SU-DHL-6 (cell line): ENCODE results near the gene UTS2R.

ENCODE experiments used
- H2AFZ ChIP-seq: fragments of 200-600 bp; sonication (generic); 2 replicates; pipeline ENCODE4 v1.6.1; 2014; ENCODE audit warnings: low read depth, mild to moderate bottlenecking, moderate library complexity, mixed read lengths, antibody characterized with exemption, low read length; ENCODE audit not compliant: severe bottlenecking
- H3F3A ChIP-seq: fragments of 200-600 bp; shearing (Covaris generic); 2 replicates; pipeline ENCODE4 v1.6.0; 2016; ENCODE audit warnings: antibody characterized with exemption, mild to moderate bottlenecking; ENCODE audit not compliant: insufficient read depth
- H3K27ac ChIP-seq: fragments of 200-600 bp; sonication (generic); 2 replicates; pipeline ENCODE4 v1.5.1; 2016; ENCODE audit warnings: low read depth, mild to moderate bottlenecking, low read length, moderate library complexity, mixed read lengths
- H3K27me3 ChIP-seq: fragments of 200-600 bp; sonication (generic), shearing (Covaris generic); 2 replicates; pipeline ENCODE4 v1.6.0; 2014; ENCODE audit warnings: mild to moderate bottlenecking, low read length
- H3K36me3 ChIP-seq: fragments of 200-600 bp; sonication (generic); 2 replicates; pipeline ENCODE4 v1.6.1; 2014; ENCODE audit warnings: mild to moderate bottlenecking, low read length, mixed read lengths
- H3K4me2 ChIP-seq: fragments of 300-600, 200-600 bp; shearing (Covaris generic), sonication (generic); 2 replicates; pipeline ENCODE4 v1.6.0; 2014; ENCODE audit warnings: low read length, low read depth, mild to moderate bottlenecking; ENCODE audit not compliant: poor library complexity, severe bottlenecking
- H3K4me3 ChIP-seq: fragments of 200-600 bp; sonication (generic); 2 replicates; pipeline ENCODE4 v1.5.1; 2014; ENCODE audit warnings: antibody characterized with exemption, low read length, mild to moderate bottlenecking, mixed read lengths; ENCODE audit not compliant: insufficient read depth, poor library complexity, severe bottlenecking
- H3K79me2 ChIP-seq: fragments of 200-600 bp; sonication (generic); 2 replicates; pipeline ENCODE4 v1.6.1; 2014; ENCODE audit warnings: mild to moderate bottlenecking, low read length, moderate library complexity; ENCODE audit not compliant: insufficient read depth
- H3K9ac ChIP-seq: fragments of 200-600 bp; sonication (generic); 2 replicates; pipeline ENCODE4 v1.7.0; 2014; ENCODE audit warnings: mild to moderate bottlenecking, low read length
- H3K9me2 ChIP-seq: fragments of 200-600 bp; sonication (generic); replicated peaks from 2 replicates; pipeline ENCODE4 v1.6.1; 2014; ENCODE audit warnings: low read length; ENCODE audit not compliant: insufficient read depth
- H3K9me3 ChIP-seq: fragments of 200-600 bp; sonication (generic); 2 replicates; pipeline ENCODE4 v1.6.1; 2014; ENCODE audit warnings: low read length, mixed read lengths; ENCODE audit not compliant: insufficient read depth
- H4K20me1 ChIP-seq: fragments of 200-600 bp; sonication (generic); 2 replicates; pipeline ENCODE4 v1.6.1; 2014; ENCODE audit warnings: low read depth, mild to moderate bottlenecking, antibody characterized with exemption, low read length, moderate library complexity, mixed read lengths
- EZH2phosphoT487 ChIP-seq: fragments of 200-600 bp; sonication (generic), shearing (Covaris generic); conservative IDR thresholded peaks from 2 replicates; pipeline ENCODE4 v1.6.1; 2018; ENCODE audit warnings: mild to moderate bottlenecking, antibody characterized with exemption, low read length, moderate library complexity, mixed read lengths
- TF ChIP-seq, protein P1 (sequence below): fragments of 200-600 bp; sonication (generic); IDR thresholded peaks from one replicate; pipeline ENCODE4 v1.5.1; 2017; ENCODE audit warnings: antibody characterized with exemption, mild to moderate bottlenecking, low read length, moderate library complexity; ENCODE audit not compliant: insufficient read depth, poor library complexity, severe bottlenecking

Gene UTS2R

DNA sequence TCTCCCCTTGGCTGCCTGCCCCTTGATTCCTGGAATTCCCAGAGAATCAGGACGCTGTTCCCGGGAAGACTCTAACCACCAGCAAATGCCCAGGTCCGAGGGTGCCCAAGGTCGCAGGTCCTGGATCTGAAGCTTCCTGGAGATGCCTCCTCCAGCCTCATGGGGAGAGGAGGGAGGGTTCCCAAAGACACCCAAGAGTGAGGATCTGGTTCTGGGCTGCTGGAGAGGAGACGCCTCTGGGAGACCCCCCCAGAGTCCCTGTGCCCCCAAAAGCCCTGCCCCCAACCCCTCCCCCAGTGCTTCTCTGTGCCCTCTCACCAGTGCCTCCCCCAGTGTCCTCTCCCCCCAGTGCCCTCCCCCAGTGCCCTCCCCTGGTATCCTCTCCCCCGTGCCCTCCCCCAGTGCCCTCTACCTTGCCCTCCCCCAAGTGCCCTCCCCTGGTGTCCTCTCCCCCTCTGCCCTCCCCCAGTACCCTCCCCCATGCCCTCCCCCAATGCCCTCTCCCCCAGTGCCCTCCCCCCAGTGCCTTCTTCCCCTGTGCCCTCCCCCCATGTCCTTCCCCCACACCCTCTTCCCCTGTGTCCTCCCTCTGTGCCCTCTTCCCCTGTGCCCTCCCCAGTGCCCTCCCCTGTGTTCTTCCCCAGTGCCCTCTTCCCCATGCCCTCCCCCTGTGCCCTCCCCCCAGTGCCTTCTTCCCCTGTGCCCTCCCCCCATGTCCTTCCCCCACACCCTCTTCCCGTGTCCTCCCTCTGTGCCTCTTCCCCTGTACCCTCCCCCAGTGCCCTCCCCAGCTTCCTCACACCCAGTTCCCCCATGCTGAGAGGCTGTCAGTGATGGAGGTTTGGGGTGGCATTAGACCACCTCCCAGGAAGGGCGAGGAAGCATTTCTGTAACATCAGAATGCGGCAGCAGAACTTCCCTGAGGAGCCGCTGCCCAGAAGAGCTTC lies 31.7 kb upstream of the UTS2R start:
- no peaks in the 10 kb centered on the region for H3K9me3 ChIP-seq
- no peak overlapping the region for H3K9ac ChIP-seq
- no peak overlapping the region for H3K4me3 ChIP-seq
- H2AFZ ChIP-seq = no peak overlapping the region
- no peaks in the 10 kb centered on the region for H3K9me2 ChIP-seq
- H3K27me3 ChIP-seq = no peaks in the 10 kb centered on the region
- H3K27ac ChIP-seq = no peak overlapping the region
- no peaks in the 10 kb centered on the region for H3F3A ChIP-seq
- H3K36me3 ChIP-seq = no peaks in the 10 kb centered on the region
- TF ChIP-seq, protein P1, sequence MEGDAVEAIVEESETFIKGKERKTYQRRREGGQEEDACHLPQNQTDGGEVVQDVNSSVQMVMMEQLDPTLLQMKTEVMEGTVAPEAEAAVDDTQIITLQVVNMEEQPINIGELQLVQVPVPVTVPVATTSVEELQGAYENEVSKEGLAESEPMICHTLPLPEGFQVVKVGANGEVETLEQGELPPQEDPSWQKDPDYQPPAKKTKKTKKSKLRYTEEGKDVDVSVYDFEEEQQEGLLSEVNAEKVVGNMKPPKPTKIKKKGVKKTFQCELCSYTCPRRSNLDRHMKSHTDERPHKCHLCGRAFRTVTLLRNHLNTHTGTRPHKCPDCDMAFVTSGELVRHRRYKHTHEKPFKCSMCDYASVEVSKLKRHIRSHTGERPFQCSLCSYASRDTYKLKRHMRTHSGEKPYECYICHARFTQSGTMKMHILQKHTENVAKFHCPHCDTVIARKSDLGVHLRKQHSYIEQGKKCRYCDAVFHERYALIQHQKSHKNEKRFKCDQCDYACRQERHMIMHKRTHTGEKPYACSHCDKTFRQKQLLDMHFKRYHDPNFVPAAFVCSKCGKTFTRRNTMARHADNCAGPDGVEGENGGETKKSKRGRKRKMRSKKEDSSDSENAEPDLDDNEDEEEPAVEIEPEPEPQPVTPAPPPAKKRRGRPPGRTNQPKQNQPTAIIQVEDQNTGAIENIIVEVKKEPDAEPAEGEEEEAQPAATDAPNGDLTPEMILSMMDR = no peak
- no peak for TF ChIP-seq EZH2phosphoT487
- H4K20me1 ChIP-seq = no peaks in the 10 kb centered on the region
- H3K79me2 ChIP-seq = no peaks in the 10 kb centered on the region
- H3K4me2 ChIP-seq = no peak overlapping the region

- Histone ChIP-seq H3K27ac (no peak overlapping the region), H3K9me2 (no peaks in the 10 kb centered on the region), H3F3A (no peaks in the 10 kb centered on the region), H4K20me1 (no peaks in the 10 kb centered on the region), H3K36me3 (no peaks in the 10 kb centered on the region), H3K4me2 (no peak overlapping the region), H3K27me3 (no peaks in the 10 kb centered on the region), H3K9me3 (no peaks in the 10 kb centered on the region), H3K79me2 (no peaks in the 10 kb centered on the region), H3K4me3 (no peak overlapping the region), H2AFZ (no peak overlapping the region), H3K9ac (no peak overlapping the region)
- TF ChIP-seq, protein P1 = no peak
- TF ChIP-seq EZH2phosphoT487 = no peak
These were observed 29.0 kb upstream of the UTS2R start for GRCh38 chr17:82342361-82343079.

- H3K9me3 ChIP-seq = no peaks in the 10 kb centered on the region
- no peaks in the 10 kb centered on the region for H3K27me3 ChIP-seq
- H3F3A ChIP-seq = no peaks in the 10 kb centered on the region
- no peaks in the 10 kb centered on the region for H4K20me1 ChIP-seq
- no peak overlapping the region for H3K4me2 ChIP-seq
- no peaks in the 10 kb centered on the region for H3K79me2 ChIP-seq
- no peak overlapping the region for H3K27ac ChIP-seq
- no peak overlapping the region for H3K9ac ChIP-seq
- no peak overlapping the region for H3K4me3 ChIP-seq
- H2AFZ ChIP-seq = no peak overlapping the region
- no peaks in the 10 kb centered on the region for H3K9me2 ChIP-seq
- H3K36me3 ChIP-seq = no peaks in the 10 kb centered on the region
- TF ChIP-seq, protein P1 = no peak
- no peak for TF ChIP-seq EZH2phosphoT487
These were observed 28.0 kb upstream of the UTS2R start for GRCh38 chr17:82343560-82343959.
